ENCODE data around the gene BSX. TPM values are rescaled to one million over a fixed set of nuclear protein-coding genes. Genes with fewer than 3 reads are reported as not detected.

BSX gene
- total and polyA plus RNA-seq, 12 donors, result not detected

DNA sequence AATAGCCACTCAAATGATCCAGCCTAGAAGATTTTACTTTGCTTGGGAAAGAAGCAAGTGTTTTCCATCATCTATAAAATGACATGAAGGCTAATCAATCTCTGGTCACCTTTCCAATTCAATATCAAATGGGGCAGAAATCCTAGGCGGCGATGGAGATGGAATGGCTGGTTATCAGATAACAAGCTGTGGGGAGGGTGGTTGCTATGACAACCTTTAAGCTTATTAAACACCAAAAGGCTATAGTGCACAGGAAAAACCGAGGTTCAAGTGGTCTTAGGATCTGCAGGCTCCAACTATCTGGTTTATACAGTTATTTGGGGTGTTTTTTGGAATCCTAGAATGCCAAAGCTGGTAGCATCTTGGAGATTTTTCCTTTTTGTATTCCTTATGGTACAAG lies 13.9 kb upstream of the BSX start:
- H3K27ac ChIP-seq, result no peak overlapping the region
- no peaks in the 10 kb centered on the region for H3K4me1 ChIP-seq
- TF ChIP-seq, protein P1, sequence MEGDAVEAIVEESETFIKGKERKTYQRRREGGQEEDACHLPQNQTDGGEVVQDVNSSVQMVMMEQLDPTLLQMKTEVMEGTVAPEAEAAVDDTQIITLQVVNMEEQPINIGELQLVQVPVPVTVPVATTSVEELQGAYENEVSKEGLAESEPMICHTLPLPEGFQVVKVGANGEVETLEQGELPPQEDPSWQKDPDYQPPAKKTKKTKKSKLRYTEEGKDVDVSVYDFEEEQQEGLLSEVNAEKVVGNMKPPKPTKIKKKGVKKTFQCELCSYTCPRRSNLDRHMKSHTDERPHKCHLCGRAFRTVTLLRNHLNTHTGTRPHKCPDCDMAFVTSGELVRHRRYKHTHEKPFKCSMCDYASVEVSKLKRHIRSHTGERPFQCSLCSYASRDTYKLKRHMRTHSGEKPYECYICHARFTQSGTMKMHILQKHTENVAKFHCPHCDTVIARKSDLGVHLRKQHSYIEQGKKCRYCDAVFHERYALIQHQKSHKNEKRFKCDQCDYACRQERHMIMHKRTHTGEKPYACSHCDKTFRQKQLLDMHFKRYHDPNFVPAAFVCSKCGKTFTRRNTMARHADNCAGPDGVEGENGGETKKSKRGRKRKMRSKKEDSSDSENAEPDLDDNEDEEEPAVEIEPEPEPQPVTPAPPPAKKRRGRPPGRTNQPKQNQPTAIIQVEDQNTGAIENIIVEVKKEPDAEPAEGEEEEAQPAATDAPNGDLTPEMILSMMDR (IDR thresholded peaks at IDR 0.05), result no peak
- 12 to 17% methylated on average over 3 of the region's 3 CpGs for WGBS, 2 donors
- no peaks in the 10 kb centered on the region for H3K36me3 ChIP-seq
- intact Hi-C loops (cut with DNase I), result no loop called here
- DNase-seq (no peak), ATAC-seq (no peak)
- peaks cover 0 to 75% (median 63%) of the 10 kb centered on the region in 7 donors for H3K27me3 ChIP-seq
- no peak overlapping the region for H3K4me3 ChIP-seq
- H3K9me3 ChIP-seq, result no peaks in the 10 kb centered on the region

GRCh38 chr11:122984186-122985011 lies 2.8 kb upstream of the BSX start:
- peaks cover 30 to 99% (median 91%) of the 10 kb centered on the region in 7 donors for H3K27me3 ChIP-seq
- TF ChIP-seq, protein P1 (IDR thresholded peaks at IDR 0.05), result no peak
- peak overlapping the region; percentile 47 to 67 (median 62) for H3K4me3 ChIP-seq
- intact Hi-C loops (cut with DNase I), result no loop called here
- DNase-seq, result no peak
- WGBS, 2 donors, result 1% methylated on average over 59 of the region's 59 CpGs
- H3K9me3 ChIP-seq, result no peaks in the 10 kb centered on the region
- H3K27ac ChIP-seq, result no peak overlapping the region
- ATAC-seq, result peak in 2 of 8 donors; percentile 33 to 35
- H3K4me1 ChIP-seq, result peaks cover 0 to 20% (median 12%) of the 10 kb centered on the region in 9 donors
- no peaks in the 10 kb centered on the region for H3K36me3 ChIP-seq

GRCh38 chr11:122983438-122984185 lies 2.0 kb upstream of the BSX start:
- peak overlapping the region; percentile 47 to 67 (median 62) for H3K4me3 ChIP-seq
- TF ChIP-seq, protein P1 (IDR thresholded peaks at IDR 0.05), result no peak
- H3K27me3 ChIP-seq, result peaks cover 38 to 100% (median 99%) of the 10 kb centered on the region in 7 donors
- DNase-seq (no peak), ATAC-seq (no peak)
- 10 to 12% methylated on average over 26 of the region's 26 CpGs for WGBS, 2 donors
- peaks cover 0 to 25% (median 12%) of the 10 kb centered on the region in 9 donors for H3K4me1 ChIP-seq
- H3K36me3 ChIP-seq, result no peaks in the 10 kb centered on the region
- no peaks in the 10 kb centered on the region for H3K9me3 ChIP-seq
- no peak overlapping the region for H3K27ac ChIP-seq
- intact Hi-C loops (cut with DNase I), result no loop called here

DNA sequence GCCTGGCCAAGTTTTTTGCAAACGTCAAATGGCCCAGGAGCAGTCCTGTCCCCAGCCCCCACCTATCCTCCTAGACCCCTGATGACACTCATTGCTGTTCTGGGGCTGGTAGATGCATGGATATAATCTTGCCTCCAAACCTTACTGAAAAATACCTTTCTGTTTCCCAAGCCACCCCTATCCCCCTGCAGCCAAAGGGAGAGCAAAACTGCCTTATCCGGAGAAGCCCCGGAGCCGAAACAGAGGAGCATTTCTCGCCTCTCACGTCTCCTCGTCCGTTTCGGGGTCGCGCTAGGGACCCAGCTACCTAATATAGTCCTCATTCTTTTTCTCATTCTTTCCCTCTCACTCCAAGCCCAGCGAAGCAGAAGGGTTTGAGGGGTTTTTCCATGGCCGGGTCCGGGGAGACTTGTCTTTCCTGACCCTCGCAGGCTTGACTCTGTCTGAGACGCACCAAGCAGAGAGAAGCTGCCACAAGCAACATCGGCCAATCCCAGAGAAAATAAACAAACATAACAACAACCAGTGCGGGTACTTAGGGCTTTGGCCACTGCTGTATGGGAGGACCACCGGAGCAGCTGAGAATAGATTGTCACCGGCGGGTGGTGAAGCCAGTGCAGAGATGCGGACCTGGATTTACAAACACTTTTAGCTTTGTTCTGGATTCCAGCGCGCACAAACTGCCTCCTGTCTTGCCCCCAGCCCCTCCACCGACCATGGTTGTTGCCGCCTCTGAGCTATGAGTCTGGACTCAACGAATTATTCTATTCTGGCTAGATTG lies 1.6 kb downstream of the BSX start:
- H3K4me1 ChIP-seq, result peaks cover 2 to 42% (median 26%) of the 10 kb centered on the region in 9 donors
- 3 to 5% methylated on average over 27 of the region's 27 CpGs for WGBS, 2 donors

More for the DNA sequence above, 1.6 kb downstream of the BSX start:
- H3K36me3 ChIP-seq, result no peaks in the 10 kb centered on the region
- TF ChIP-seq, protein P1 (IDR thresholded peaks at IDR 0.05), result no peak
- DNase-seq (no peak), ATAC-seq (no peak)
- H3K27ac ChIP-seq, result no peak overlapping the region
- no peak overlapping the region for H3K4me3 ChIP-seq
- peaks cover 63 to 100% (median 100%) of the 10 kb centered on the region in 7 donors for H3K27me3 ChIP-seq
- intact Hi-C loops (cut with DNase I), result no loop called here
- no peaks in the 10 kb centered on the region for H3K9me3 ChIP-seq
